Fibroblast of skin of right biceps (primary cell): ENCODE data around the gene MAML2.

Source experiments
- DNase-seq: peaks from one replicate; pipeline ENCODE4 v3.0.0-alpha.2; 2013

MAML2 gene

DNA sequence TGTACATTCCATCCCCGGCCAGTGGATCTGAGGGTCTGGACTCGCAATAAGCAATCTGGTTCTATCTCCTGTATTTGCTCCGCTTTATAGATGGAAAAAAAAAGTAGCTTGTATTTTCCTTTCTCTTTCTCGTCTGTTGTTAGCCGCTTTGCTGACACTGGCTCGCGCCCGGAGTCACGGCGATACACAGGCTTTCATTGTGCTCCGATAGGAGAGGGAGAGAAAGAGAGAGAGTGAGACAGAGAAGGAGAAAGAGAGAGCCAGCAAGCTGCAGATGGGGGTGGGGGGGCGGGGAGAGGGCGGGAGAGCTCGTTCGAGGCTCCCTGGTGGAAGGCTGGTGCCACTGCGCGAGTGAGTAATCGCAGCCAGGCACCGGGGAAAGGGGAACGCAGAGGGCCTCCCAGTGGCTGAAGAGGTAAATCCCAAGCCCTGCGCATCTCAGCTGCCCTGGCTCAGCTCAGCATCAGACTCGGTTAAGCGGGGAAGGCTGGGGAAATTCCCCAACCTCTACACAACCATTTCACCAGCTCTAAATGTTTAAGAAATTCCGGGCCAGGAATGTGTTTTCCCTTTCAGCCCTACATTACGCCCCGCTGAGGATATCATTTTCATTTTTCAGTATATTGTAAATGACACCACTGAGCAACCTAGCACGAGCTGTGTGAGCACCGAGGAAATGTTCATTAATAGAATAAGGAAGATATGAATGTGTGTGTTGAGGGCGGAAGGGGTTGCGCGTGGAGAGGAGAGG, at the start of gene MAML2:
MAML2 (minus strand) TSS at position 235 of the 751 bp plus-strand sequence. CDS start 1,300 bp downstream, outside the sequence.
- DNase-seq, result peak; percentile 94

DNA sequence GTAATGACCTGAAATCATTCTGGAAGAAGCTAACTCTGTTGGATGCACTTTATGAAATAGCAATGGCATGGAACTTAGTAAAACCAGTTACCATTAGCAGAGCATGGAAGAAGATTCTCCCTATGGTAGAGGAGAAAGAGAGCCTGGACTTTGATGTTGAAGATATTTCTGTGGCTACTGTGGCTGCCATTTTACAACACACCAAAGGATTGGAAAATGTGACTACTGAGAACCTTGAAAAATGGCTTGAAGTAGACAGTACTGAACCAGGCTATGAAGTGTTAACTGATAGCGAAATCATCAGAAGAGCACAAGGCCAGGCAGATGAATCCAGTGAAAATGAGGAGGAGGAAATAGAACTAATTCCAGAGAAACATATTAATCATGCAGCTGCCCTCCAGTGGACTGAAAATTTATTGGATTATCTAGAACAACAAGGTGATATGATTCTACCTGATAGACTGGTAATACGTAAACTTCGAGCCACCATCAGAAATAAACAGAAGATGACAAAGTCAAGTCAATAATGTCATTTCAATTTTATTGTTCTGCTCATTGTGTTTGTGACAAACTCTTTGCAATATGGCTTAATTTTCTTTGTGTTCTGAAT, 48.8 kb upstream of the MAML2 start:
- peak; percentile 6 for DNase-seq

DNA sequence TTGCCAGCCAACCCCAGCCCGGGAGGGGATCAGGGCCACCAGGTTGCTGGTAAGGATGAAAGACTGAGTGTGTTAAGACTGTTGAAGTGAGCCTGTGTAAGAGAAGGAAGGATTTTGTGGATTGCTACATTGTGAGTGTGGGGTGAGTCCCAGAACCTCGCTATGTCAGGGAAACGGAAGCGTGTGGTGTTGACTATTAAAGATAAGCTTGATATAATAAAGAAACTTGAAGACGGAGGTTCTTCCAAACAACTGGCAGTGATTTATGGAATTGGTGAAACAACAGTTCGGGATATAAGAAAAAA, 47.4 kb upstream of the MAML2 start:
- no peak for DNase-seq

DNA sequence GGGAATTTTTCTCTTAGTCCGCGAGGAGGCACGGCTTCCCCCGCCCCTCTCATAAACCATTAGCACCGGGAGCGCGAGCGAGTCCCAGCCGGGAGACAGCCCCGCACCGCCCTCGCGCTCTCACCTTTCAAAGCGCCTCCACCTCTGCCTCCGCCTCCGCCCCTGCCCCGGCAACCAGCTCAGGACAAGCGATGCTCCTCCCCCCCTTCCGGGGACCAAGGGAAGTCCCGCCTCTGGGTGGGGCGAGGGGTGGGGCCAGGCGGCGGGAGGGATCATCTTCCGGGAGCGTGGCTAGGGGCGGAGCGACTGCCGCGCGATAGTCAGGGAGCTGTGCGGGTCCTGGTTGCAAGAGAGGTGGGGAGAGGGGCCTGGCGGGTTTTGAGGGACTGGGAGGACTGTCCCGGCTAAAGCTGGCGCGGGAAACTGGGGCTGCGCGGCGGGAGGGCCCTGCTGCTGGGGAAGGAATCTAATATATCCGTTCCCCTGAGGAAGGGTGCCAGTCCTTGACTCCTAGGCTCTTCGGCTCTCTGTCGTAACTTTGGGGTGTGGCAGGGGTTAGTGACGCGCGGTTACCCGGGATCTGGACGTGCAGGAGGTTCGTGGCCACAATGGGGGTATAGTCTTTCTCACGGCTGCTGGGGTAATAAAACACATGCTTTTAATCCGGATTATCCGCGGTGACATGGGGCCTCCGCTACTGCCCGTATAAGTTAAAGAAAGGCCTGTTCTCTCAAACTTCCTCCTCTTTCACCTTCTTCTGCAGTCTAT, 46.9 kb upstream of the MAML2 start, which contains the start of the genes CCDC82 and JRKL:
CCDC82 (minus strand) TSS at position 193 of the 768 bp plus-strand sequence. CDS start 5,165 bp downstream, outside the sequence.
JRKL (plus strand) TSS at position 294 of the 768 bp plus-strand sequence. CDS start 637 bp downstream, outside the sequence.
- peak; percentile 97 for DNase-seq

DNA sequence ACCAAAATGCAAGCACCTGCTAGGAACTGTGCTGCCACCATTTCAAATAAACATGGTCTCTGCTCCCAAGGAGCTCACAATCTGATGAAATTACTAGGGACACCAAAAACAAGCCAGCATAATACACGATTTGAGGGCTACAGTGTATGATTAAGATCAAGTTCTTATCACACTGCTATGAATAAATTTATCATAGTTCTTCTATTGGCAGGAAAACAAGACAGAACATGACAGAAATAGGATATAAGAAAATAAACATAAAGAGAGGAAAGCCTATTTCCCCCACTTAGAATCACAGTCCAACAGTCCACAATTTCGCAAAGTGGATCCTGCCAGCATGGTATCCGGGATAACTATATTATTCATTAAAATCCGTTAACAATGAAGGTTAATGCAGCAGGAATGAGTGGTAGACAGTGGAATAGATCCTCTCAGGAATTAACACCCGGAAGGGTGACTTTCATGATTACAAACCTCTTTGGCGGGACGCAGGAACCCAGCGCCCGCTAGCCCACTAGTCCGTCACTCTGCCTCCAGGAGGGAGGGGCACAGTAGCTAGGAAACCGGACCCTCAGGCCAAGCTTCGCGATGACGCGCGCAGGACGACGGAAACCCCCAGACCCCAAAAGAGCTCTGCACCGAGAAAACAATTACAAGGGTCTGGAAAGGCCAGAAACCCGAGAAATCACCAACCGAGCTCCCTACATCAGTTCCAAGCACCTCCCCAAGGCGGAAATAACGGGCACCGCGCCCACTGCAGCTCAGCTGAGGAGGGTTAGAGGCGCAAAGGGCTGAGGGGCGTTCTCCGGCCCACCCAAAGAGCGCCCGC, 46.1 kb upstream of the MAML2 start:
- DNase-seq, result no peak

DNA sequence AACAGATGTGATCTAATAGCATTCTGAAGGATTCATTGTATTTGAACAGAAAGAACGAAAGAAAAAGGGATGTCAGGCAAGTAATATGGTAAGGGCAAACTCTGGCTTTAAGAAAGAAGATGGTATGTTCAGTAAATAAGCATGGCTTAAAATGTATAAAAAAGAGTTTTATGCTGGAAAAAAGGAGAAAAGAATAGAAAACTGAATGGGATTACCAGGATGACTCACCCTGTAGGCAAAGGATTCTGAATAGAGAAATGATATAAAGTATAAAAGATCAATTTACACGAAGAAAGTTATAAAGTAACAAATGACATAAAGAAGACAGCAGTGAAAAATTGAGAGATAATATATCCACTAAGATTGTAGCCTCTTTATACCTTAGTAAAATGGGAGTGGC, 42.2 kb upstream of the MAML2 start:
- DNase-seq, result no peak

DNA sequence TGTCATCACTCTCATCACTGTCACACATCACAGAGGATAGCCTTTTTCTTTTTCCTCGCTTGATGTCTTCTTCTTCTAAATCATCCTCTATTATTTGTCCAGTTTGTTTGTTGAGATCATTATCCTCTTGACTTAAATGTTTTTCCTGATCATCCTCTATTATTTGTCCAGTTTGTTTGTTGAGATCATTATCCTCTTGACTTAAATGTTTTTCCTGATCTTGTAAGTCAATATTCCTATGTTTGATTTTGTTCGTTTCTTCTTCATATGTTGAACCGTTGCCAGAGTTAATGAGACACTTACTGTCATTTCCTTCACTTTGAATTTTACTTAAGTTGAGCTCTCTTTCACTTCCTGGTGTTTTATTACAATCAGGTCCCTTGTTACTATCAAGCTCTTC, 41.2 kb upstream of the MAML2 start:
- no peak for DNase-seq

DNA sequence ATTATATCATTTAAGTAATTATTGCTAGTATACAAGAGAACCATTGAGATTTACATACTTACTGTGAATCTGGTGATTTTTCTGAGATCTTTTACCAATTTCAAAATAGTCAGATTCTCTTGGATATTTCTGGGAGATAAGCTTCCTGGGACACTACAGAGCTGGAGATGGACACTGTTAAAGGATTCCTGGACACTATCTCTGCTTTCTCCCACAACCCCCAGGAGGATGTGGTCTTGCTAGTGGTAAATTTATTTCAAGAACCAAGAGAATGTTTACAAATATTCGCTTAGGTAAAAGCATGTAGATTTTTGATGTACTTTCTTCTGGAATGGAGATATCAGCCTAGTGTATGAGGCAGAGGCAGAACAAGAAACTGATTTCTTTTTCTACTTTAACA, 33.8 kb upstream of the MAML2 start:
- no peak for DNase-seq

DNA sequence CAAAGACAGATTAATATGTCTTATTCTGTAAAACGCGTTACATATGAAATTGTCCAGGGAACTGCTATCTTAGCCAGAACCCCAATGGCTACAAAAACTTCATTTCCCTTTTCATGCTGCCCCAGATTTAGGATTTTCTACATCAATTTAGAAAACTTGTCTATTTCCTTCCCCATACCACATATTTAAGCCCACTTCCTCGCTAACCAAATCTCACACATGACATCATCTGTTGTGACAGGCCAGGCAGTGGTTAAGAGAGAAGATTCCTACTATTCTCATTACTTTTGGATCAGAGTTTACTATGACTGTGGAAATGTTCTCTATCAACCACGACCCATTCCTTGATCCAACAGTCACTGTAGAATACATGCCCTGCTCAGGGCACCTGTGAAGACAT, 30.8 kb upstream of the MAML2 start:
- DNase-seq, result no peak

DNA sequence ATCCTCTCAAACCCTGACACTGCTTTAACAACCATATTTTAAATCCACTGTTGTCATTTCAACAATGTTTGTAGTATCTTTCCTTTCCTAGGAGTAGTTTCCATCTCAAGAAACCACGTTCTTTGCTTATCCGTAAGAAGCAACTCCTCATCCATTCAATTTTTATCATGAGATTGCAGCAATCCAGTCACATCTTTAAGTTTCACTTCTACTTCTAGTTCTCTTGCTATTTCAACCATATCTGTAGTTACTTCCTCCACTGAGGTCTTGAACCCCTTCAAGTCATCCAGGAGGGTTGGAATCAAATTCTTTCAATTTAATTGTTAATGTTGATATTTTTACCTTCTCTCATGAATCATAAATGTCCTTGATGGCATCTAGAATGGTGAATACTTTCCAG, 24.3 kb upstream of the MAML2 start:
- no peak for DNase-seq

DNA sequence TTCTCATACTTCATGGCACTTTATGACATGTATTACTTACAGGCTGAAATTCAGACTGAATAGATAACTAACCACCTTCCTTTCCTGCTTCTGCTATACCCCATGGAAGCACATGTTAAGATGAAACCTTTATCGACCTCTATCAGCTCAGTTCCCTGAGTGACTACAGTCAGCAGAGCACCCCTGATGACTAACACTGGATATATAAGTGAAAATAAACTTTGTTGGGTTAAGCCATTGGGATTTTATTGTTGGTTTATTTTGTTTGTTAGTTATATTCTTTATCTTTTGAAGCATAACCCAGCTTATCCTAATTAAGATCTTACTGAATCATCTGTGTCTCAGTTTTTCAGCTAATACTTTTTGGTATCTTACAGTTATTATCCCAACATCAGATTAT, 23.0 kb upstream of the MAML2 start:
- DNase-seq, result peak; percentile 7

DNA sequence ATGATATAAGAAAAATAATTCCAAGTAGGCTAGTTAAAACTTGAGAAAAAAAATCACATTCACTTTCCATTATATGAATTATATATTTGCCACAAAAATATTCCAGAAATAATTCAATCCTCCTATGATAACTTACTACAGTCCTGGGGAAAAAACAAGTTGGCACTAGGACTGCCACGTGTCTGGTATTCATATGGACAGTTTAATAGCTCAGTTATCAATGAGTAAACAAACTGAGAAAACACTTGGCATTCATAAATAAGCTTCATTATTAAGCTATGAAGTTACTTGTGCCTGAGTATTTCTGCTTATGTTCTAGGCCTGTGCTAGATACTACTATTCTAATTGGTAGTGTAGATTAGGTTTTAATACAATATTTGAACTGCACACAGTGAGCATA, 22.5 kb upstream of the MAML2 start:
- DNase-seq, result no peak

DNA sequence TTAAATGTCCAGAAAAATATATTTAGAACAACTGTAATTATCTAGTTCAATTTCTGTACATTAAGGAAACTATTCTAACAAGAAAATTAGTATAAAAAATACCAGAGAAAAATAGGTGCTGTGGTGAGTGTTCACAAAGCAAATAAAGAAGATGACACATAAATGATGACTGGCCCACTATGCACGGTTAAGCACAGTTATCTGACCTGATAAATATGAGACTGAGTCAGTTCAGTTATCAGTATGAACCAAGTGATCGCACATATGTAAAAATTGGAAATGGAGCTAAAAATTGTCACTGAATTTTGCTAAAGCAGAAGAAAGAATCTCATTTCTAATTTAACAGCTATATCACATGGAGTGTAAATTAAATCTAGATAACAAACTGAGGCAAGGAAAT, 18.8 kb upstream of the MAML2 start:
- DNase-seq, result no peak

DNA sequence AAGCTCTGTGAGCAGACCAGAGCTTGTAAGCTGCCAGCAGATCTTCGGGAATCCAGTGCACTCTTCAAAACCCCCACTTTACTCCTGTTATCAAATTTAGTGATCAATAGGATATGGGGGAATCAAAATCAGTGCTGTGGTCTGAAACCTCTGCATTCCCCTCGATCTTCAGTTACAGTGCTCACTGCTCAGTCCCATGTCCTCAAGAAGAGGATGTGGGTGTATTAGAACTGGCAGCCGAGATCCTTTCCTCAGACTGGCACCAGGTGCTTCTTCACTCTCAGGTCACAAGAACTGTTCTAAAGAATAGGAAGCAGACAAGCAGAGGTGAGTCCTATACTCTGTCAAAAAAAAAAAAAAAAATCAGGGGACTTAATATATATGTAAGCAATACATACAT, 15.3 kb upstream of the MAML2 start:
- no peak for DNase-seq

DNA sequence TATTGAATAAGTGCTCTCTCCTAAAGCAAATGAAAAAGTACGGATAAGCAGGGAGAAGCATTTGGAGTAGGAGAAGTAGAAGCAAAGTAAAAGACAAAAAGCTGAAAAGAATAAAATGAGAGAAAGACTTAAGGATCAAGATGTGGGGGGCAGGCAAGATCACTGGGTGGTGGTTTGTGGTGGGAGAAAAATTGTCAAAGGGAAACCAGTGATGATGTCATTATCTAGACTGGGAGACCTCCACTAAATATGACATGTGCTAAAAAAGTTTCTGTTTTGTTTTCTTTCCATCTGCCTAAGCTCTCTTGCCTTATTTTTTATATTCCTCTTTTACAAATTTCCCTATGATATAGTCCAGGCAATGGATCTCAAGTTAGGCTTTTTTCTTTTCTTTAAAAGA, 14.8 kb upstream of the MAML2 start:
- no peak for DNase-seq

DNA sequence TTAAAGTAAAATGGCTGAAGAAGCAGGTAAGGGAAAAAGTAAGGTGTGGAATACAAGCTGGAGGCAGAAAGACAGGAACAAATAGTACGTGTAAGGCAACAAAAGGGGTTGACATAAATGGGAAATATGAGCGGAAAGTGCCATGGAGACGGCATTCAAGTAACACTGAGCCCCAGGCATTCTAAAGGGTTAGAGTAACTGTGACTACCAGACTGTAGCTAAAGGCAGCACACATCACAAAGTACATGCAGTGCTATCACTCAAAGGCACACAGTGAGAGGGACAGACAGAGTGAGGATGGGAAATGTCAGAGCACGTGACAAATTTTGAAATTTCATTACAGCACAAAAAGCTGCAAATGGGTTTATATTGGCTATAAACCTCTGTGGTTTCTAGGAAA, 13.9 kb upstream of the MAML2 start:
- no peak for DNase-seq

DNA sequence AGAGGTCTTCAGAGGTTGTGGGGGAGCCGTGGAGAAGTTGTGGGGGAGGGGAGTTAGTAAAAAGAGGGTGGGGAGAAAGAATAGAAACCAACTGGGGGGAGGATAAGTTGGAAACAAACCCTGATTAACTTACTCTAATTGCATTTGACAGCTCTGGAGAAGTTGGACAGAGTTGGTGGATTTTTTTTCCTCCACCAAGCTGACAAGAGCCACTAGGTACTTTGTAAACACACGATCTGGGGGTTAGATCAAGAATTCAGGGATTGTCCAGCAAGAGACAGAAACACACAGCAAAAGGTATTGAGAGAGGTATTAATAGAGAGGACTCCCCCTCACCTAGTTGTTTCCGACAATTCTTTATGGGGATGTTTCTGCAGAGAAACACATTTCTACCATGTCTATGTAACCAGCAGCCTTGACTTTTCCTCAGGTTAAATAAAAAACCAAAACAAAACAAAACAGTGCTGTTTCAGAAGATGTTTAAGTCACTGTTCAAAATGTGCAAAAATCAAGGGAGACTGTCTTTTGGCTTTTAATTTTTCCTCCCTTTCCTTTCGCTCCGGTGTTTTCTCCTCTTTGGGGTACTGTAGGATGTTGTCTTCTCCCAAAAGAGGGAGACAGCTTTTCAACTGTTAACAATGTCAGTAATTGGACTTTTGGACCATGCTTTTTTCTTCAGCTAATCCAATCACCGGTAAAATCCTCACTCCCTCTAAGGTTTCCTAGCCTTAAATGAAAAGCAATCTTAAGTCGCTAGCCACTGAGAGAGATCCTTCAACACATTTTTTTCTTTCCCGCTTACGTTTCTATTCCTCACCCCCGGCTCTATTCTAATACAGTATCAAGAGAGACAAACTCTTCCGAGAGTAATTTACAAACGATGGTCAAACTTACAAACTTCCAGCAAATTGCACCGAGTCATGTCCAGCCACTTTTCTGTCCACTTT, 708 bp downstream of the MAML2 start:
- DNase-seq, result no peak

DNA sequence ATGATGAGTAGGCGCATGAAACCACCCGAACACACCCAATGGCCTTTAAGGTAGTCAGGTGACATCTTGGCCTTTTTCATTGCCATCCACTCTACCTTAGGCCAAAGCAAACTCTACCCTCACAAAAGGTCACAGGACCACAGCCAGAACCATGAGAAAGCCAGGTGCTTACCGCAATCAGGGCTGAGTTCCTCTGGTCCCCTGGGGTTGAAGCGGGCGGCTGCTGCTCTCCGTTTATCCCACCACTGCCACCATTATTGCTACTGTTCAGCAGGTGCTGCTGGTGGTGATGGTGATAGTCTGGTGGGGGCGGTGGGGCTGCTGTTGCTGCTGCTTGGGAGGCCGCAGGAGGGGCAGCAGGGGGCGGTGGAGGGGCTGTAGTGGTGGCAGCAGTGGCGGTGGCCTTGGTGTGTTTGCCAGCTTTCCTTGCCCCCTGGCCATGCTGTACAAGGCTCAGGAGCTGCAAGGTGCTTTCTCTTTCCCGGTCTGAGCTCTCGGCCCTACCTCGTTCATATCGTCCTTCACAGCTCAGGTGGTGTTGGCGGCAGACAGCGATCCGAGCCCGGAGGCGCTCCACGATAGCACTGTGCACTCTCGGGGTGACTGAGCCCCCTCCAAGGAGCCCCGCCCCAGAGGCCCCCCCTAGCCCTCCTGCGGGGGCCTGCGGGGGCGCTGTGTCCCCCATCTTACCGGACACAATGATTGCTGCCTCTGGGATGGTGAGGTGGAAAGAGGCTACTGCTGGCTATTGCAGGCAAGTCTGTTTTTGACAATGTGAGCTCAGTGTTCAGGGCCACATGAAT, 1.6 kb downstream of the MAML2 start:
- no peak for DNase-seq

DNA sequence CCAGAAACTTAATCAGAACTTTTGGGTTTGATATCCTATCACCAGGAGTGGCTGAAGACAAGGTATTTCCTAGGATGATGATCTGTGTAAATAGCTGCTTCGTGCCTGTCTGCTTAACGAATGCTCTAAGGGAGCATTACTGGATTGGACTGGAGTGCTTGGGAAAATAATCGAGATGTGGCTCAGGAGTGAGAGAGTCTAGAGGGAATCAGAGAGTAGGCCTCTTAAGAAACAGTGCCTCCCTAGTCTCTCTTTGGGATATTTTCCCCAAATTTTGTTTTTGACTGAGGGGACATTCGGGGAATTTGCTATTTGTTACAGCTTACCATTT, 2.5 kb downstream of the MAML2 start:
- DNase-seq, result no peak

DNA sequence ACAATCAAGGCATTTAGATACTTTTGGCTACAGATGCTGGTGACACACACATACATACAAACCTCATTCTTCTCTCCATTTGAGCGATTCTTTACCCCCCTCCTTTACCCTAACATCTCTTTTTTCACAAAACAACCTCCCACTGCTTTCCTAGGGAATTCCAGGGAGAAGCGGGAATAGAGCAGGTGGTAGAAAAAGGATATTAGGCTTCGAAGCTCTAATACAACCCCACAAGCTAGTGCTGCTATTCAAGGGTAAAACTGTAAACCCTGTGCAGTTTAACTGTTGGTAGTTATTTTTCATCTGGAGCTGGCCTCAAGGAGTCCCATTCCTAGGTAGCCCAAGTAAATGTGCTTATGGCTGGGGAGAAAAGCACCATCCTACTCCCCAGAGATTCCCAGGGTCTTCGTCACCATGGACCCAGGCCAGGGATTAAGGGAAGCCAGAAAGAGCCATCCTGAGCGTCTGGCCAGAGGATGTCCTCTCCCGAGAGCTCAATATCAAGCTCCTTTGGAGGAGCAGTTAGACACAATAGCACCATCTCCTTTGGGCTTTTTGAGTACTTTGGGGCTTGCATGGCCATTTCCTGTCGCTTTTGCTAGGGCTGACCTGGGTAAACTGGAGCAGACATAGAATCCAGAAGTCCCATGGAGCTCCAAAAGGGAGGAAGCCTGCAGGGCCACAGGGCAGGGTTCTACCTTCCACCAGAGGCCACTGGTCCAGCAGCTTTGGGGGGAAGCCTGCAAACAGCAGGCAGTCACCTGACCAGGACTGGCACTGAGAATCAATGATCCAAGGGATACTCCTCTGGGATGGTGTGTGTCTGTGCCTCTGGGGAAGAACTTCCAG, 3.1 kb downstream of the MAML2 start:
- DNase-seq, result no peak
